BJ (cell line): ENCODE measurements around the gene PCDHA8. TPM values are rescaled to one million over a fixed set of nuclear protein-coding genes. Genes with fewer than 3 reads are reported as not detected.

Experiments used
- CTCF ChIA-PET: fragments of 350-600 bp; formaldehyde crosslinking; extraction: SDS; loops from one replicate; lab custom pipeline; 2021; ENCODE audit warnings: antibody characterized with exemption, inconsistent platforms; lab: Yijun Ruan, JAX
- POLR2A ChIA-PET: fragments of 300-600 bp; sonication (Branson Sonifier 250); formaldehyde crosslinking; extraction: SDS; loops from one replicate; lab custom pipeline; 2021; ENCODE audit warnings: antibody characterized with exemption; lab: Charles Lee
- DNase-seq: peaks from one replicate; pipeline ENCODE4 v3.0.0-alpha.2; 2011; ENCODE audit warnings: low read depth
- H3K27me3 ChIP-seq: 2 replicates; pipeline ENCODE4 v1.6.0; 2011; ENCODE audit warnings: low read length; ENCODE audit not compliant: control insufficient read depth, insufficient read depth
- H3K36me3 ChIP-seq: 2 replicates; pipeline ENCODE4 v1.5.1; 2011; ENCODE audit warnings: low read length; ENCODE audit not compliant: control insufficient read depth, insufficient read depth
- H3K4me3 ChIP-seq: 2 replicates; pipeline ENCODE4 v1.5.1; 2011; ENCODE audit warnings: low read depth, mild to moderate bottlenecking, control low read depth, low read length
- polyA plus RNA-seq: library from polyadenylated mRNA; depleted of rRNA; stranded (reverse); fragments of >200 nt; gene quantifications from 2 replicates; pipeline ENCODE4 v1.2.3, GENCODE V29; 2011; rRNA removed
- TF ChIP-seq, protein P1 (sequence below): IDR thresholded peaks from 2 replicates; pipeline ENCODE4 v1.5.1; 2011; ENCODE audit warnings: low read depth, mild to moderate bottlenecking, control low read depth, inconsistent platforms, low read length, moderate library complexity; ENCODE audit not compliant: insufficient read depth

The PCDHA8 gene
- polyA plus RNA-seq, 1 experiment: 0.02 TPM

DNA sequence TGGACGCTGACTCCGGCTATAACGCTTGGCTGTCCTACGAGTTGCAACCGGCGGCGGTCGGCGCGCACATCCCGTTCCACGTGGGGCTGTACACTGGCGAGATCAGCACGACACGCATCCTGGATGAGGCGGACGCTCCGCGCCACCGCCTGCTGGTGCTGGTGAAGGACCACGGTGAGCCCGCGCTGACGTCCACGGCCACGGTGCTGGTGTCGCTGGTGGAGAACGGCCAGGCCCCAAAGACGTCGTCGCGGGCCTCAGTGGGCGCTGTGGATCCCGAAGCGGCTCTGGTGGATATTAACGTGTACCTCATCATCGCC is 36.2 kb downstream of the PCDHA8 start:
- CTCF ChIA-PET: no interaction called here

GRCh38 chr5:140881889-140882590 is 41.1 kb downstream of the PCDHA8 start, which contains the start of gene PCDHA13:
Gene PCDHA13 (plus strand): TSS chr5:140882124. CDS start chr5:140882269, 145 bp downstream.
- TF ChIP-seq, protein P1, sequence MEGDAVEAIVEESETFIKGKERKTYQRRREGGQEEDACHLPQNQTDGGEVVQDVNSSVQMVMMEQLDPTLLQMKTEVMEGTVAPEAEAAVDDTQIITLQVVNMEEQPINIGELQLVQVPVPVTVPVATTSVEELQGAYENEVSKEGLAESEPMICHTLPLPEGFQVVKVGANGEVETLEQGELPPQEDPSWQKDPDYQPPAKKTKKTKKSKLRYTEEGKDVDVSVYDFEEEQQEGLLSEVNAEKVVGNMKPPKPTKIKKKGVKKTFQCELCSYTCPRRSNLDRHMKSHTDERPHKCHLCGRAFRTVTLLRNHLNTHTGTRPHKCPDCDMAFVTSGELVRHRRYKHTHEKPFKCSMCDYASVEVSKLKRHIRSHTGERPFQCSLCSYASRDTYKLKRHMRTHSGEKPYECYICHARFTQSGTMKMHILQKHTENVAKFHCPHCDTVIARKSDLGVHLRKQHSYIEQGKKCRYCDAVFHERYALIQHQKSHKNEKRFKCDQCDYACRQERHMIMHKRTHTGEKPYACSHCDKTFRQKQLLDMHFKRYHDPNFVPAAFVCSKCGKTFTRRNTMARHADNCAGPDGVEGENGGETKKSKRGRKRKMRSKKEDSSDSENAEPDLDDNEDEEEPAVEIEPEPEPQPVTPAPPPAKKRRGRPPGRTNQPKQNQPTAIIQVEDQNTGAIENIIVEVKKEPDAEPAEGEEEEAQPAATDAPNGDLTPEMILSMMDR: no peak
- Histone ChIP-seq H3K27me3 (no peaks in the 10 kb centered on the region), H3K4me3 (no peak within 1 kb of the TSS), H3K36me3 (no peaks in the 10 kb centered on the region)
- POLR2A ChIA-PET: no interaction called here
- DNase-seq: no peak
- CTCF ChIA-PET: interaction anchor here (0.6 kb wide), 1 partner anchor 34 kb away, joined by 3 read pairs; the partner anchor contains the start of gene PCDHA9

More for the DNA sequence above, 36.2 kb downstream of the PCDHA8 start:
- no peaks in the 10 kb centered on the region for H3K27me3 ChIP-seq
- DNase-seq: no peak
- TF ChIP-seq, protein P1: no peak
- H3K4me3 ChIP-seq: no peak overlapping the region
- H3K36me3 ChIP-seq: no peaks in the 10 kb centered on the region
- POLR2A ChIA-PET: no interaction called here

- Histone ChIP-seq H3K4me3 (no peak overlapping the region), H3K36me3 (no peaks in the 10 kb centered on the region), H3K27me3 (no peaks in the 10 kb centered on the region)
- CTCF ChIA-PET: interaction anchor here (0.6 kb wide), 1 partner anchor 34 kb away, joined by 3 read pairs; the partner anchor contains the start of gene PCDHA9
- TF ChIP-seq, protein P1: no peak
- no peak for DNase-seq
- POLR2A ChIA-PET: no interaction called here
These were observed 41.6 kb downstream of the PCDHA8 start for GRCh38 chr5:140882591-140882899.

DNA sequence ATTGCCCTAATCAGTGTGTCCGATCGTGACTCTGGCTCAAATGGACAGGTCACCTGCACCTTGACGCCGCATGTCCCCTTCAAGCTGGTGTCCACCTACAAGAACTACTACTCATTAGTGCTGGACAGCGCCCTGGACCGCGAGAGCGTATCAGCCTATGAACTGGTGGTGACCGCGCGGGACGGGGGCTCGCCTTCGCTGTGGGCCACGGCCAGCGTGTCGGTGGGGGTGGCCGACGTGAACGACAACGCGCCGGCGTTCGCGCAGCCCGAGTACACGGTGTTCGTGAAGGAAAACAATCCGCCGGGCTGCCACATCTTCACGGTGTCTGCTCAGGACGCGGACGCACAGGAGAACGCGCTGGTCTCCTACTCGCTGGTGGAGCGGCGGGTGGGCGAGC is 42.4 kb downstream of the PCDHA8 start:
- no peaks in the 10 kb centered on the region for H3K36me3 ChIP-seq
- no peaks in the 10 kb centered on the region for H3K27me3 ChIP-seq
- TF ChIP-seq, protein P1: no peak
- ChIA-PET CTCF (no interaction called here), POLR2A (no interaction called here)
- no peak overlapping the region for H3K4me3 ChIP-seq
- DNase-seq: no peak

DNA sequence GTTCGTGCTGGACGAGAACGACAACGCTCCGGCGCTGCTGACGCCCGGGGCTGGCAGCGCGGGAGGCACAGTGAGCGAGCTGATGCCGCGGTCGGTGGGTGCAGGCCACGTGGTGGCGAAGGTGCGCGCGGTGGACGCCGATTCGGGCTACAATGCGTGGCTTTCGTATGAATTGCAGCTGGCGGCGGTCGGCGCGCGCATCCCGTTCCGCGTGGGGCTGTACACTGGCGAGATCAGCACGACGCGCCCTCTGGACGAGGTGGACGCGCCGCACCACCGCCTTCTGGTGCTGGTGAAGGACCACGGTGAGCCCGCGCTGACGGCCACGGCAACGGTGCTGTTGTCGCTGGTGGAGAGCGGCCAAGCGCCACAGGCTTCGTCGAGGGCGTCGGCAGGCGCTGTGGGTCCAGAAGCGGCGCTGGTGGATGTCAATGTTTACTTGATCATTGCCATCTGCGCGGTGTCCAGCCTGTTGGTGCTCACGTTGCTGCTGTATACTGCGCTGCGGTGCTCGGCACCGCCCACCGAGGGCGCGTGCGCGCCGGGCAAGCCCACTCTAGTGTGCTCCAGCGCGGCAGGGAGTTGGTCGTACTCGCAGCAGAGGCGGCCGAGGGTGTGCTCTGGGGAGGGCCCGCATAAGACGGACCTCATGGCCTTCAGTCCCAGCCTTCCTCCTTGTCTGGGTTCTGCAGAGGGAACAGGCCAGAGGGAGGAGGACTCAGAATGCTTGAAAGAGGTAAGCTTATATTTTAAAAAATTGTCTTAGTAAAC is 43.1 kb downstream of the PCDHA8 start:
- ChIA-PET CTCF (no interaction called here), POLR2A (no interaction called here)
- no peaks in the 10 kb centered on the region for H3K27me3 ChIP-seq
- no peak for DNase-seq
- H3K4me3 ChIP-seq: no peak overlapping the region
- TF ChIP-seq, protein P1: no peak
- no peaks in the 10 kb centered on the region for H3K36me3 ChIP-seq

Other genes with a start within 250 kb of the PCDHA8 start
- gene CD14, start 208.0 kb upstream of the PCDHA8 start, polyA plus RNA-seq: 0.69 and 1.9 TPM in 2 replicates
- 4.8 and 7.5 TPM in 2 replicates for gene TMCO6, start 201.7 kb upstream of the PCDHA8 start, polyA plus RNA-seq
- gene NDUFA2, start 193.6 kb upstream of the PCDHA8 start, polyA plus RNA-seq: 96.8 and 102 TPM in 2 replicates
- gene IK, start 193.4 kb upstream of the PCDHA8 start, polyA plus RNA-seq: 71.8 and 105 TPM in 2 replicates
- 12.7 and 17.9 TPM in 2 replicates for gene WDR55, start 176.3 kb upstream of the PCDHA8 start, polyA plus RNA-seq
- gene DND1, start 167.6 kb upstream of the PCDHA8 start, polyA plus RNA-seq: 0.21 and 0.36 TPM in 2 replicates
- 76.3 and 80.6 TPM in 2 replicates for gene HARS1, start 149.8 kb upstream of the PCDHA8 start, polyA plus RNA-seq
- gene HARS2, start 149.7 kb upstream of the PCDHA8 start, polyA plus RNA-seq: 22.3 and 30.7 TPM in 2 replicates
- 23.4 and 49.5 TPM in 2 replicates for gene ZMAT2, start 140.7 kb upstream of the PCDHA8 start, polyA plus RNA-seq
- gene PCDHA1, start 55.0 kb upstream of the PCDHA8 start, polyA plus RNA-seq: 0.04 and 0.12 TPM in 2 replicates
- gene PCDHA2, start 46.3 kb upstream of the PCDHA8 start, polyA plus RNA-seq: 0.02 TPM in 1 of 2 replicates, not detected in the other
- gene PCDHA3, start 40.1 kb upstream of the PCDHA8 start, polyA plus RNA-seq: 0.16 and 0.21 TPM in 2 replicates
- gene PCDHA4, start 34.1 kb upstream of the PCDHA8 start, polyA plus RNA-seq: 0.22 and 0.25 TPM in 2 replicates
- not detected in 2 replicates for gene PCDHA5, start 19.6 kb upstream of the PCDHA8 start, polyA plus RNA-seq
- gene PCDHA6, start 13.2 kb upstream of the PCDHA8 start, polyA plus RNA-seq: 0.02 and 0.09 TPM in 2 replicates
- gene PCDHA7, start 6.9 kb upstream of the PCDHA8 start, polyA plus RNA-seq: 0.44 TPM in 2 replicates
- 0.01 and 0.06 TPM in 2 replicates for gene PCDHA9, start 7.2 kb downstream of the PCDHA8 start, polyA plus RNA-seq
- gene PCDHA10, start 14.7 kb downstream of the PCDHA8 start, polyA plus RNA-seq: 0.02 TPM in 2 replicates
- gene PCDHA11, start 27.8 kb downstream of the PCDHA8 start, polyA plus RNA-seq: not detected in 2 replicates
- gene PCDHA12, start 34.1 kb downstream of the PCDHA8 start, polyA plus RNA-seq: not detected in 2 replicates
- not detected in 2 replicates for gene PCDHA13, start 40.9 kb downstream of the PCDHA8 start, polyA plus RNA-seq
- gene PCDHAC1, start 85.1 kb downstream of the PCDHA8 start, polyA plus RNA-seq: 0.02 TPM in 1 of 2 replicates, not detected in the other
- gene PCDHAC2, start 125.3 kb downstream of the PCDHA8 start, polyA plus RNA-seq: 0.06 TPM in 1 of 2 replicates, not detected in the other
- gene PCDHB1, start 210.2 kb downstream of the PCDHA8 start, polyA plus RNA-seq: not detected in 2 replicates